GM21737 (cell line): ENCODE results near the gene CALHM2.
"Not testable (repeated sequence)": the region's sequence is repeated elsewhere in the genome, so short reads cannot be mapped to it uniquely, and the experiment has no call there.

Experiments
- ATAC-seq: cut with Tn5 transposase; IDR thresholded peaks from one replicate; pipeline ENCODE4 v1.9.1; 2021; ENCODE audit warnings: mild to moderate bottlenecking, moderate library complexity; ENCODE audit not compliant: unreplicated experiment

CALHM2 gene

GRCh38 chr10:103419101-103419500 lies 33.1 kb downstream of the CALHM2 start:
- ATAC-seq: no peak

GRCh38 chr10:103417601-103418000 lies 34.6 kb downstream of the CALHM2 start:
- ATAC-seq: no peak

GRCh38 chr10:103417148-103417469 lies 35.1 kb downstream of the CALHM2 start:
- not testable (repeated sequence) for ATAC-seq

GRCh38 chr10:103416436-103417147 lies 35.6 kb downstream of the CALHM2 start:
- ATAC-seq: no peak

- ATAC-seq: no peak
Measured at GRCh38 chr10:103415581-103415980, 36.6 kb downstream of the CALHM2 start.

- ATAC-seq: no peak
Measured at GRCh38 chr10:103413564-103413963, 38.6 kb downstream of the CALHM2 start.

GRCh38 chr10:103397191-103397825 lies 54.9 kb downstream of the CALHM2 start:
- ATAC-seq: no peak

GRCh38 chr10:103396789-103397087 lies 55.4 kb downstream of the CALHM2 start:
- ATAC-seq: no peak
